HG03460 (cell line): Measurements from ENCODE around the gene PROB1.
"Not testable (repeated sequence)": the region's sequence is repeated elsewhere in the genome, so short reads cannot be mapped to it uniquely, and the experiment has no call there.

Experiments
- ATAC-seq: cut with Tn5 transposase; IDR thresholded peaks from one replicate; pipeline ENCODE4 v1.9.1; 2021; ENCODE audit not compliant: unreplicated experiment

PROB1 gene

DNA sequence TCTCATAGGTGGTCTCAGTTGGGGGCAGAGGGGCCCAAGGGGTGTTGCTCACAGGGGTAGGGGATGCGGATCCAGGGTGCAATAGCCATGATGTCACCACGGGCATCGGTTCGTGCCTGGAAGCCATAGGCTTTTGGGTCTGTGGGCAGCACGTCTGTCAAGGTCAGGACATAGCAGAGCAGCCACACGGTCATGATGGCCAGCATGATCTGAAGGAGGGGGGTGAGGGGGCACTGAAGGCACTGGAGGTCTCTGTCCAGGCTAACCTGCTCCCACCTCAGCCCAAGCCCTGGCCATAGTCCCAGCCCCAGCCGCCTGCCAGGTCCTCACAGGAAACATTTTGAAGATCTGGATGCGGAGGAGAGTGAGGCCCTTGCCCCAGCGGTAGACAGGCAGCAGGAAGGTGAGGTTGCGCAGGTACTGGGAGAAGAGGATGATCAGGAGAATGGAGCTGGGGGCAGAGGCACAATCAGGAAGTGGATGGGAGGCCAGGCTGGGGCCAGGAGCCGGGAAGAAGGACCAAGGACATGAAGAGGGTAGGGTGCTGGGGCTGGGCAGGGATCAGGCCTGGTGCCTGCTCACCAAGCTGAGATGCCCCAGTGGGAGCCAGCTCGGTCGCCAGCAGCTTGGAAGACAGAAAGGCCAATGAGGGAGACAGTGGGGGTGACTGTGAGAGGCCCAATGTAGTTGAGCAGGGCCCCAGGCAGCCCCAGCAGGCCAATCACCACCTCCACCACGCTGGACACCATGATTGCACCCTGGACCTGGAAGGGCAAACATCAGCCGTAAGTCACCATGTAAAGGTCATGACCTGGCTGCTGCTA is 15.1 kb downstream of the PROB1 start:
- ATAC-seq = no peak

DNA sequence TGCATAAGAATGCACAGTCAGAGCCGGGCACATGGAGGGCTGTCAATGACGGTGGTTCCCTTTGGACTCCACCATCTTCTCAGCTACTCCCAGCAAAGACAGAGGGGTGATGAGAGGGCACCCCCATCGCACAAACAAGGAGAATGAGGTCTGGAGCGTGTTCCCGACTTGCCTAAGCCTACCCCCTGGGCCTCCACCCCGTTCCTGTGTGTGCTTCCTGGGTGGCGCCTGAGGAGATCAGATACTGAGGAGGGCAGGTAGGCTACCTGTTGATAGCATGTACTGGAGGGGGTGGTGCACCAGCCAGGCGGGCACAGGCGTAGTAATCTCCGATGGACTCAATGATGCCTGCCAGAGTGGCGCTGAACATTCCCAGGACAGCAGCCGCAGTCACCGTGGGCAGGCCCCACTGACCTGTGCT is 16.0 kb downstream of the PROB1 start:
- no peak for ATAC-seq

DNA sequence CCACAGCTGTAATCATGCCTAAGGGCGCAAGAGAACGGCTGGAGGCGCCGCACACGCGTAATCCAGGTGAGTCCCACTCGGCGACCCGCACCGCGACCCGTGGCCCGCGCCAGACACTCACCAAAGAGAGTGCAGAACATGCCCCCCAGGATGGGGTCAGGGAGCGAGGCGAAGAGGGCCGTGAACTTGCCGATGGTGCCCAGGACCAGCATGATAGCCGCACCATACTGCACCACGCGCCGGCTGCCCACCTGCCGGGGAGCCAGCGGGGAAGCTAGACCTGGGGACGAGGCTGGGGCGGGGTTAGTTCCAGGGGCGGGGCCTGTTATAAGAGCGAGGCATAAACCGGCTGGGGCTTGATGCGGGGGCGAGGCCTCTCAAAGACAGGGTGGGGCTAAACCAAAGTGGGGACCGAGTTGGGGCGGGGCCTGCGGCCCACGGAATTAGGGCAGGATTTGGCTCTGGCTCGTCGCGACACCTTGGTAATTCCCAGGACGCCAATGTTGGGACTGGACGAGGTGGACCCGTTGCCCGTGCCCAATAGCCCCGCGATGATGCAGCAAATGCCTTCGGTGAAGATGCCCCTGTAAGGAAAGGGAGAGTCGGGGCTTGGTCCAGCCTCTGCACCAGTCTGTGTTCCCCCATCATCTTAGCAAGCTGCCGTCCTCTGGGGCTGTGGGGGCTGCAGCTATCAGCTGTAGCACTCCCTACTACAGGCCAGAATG is 16.6 kb downstream of the PROB1 start:
- ATAC-seq = no peak

DNA sequence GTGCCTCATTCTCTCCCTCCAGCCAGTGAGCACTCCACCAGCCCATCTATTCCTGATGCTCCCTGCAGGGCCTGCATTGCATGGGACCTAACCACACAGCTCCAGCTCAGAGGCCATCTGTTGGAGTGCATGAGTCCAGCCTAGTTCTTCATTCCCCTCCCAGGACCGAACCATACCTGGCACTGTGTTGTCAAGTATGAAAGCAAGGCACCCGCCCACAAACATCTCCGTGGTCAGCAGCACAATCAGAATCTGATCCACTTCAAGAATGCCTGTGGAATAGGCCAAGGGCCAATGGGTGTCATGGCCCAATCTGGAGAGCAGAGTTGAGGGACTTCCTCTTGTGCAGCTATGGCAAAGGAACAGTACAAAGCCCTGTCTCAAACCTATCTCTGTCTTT is 17.7 kb downstream of the PROB1 start:
- ATAC-seq = no peak

GRCh38 chr5:139376364-139376763 is 18.5 kb downstream of the PROB1 start:
- ATAC-seq = no peak

DNA sequence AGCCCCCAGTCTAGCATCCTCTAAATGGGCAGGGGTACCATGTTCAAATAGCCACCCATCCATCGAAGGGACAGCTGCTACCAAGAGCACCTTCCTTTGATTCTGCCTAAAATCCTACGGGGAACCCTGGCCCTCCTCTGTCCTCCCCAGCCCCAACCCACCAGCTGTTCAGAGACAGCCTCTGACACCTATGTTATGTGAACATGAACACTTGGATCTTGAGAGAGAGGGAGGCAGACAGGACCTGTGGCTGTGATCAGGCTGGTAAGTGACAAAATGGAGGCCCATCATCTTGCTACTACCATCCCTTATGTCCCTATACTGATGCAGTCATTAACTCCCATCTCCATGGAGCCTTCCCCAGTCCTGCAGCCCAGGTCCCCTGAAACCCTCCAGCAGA is 20.0 kb downstream of the PROB1 start:
- ATAC-seq = no peak

GRCh38 chr5:139371482-139372435 is 23.1 kb downstream of the PROB1 start:
- no peak for ATAC-seq

DNA sequence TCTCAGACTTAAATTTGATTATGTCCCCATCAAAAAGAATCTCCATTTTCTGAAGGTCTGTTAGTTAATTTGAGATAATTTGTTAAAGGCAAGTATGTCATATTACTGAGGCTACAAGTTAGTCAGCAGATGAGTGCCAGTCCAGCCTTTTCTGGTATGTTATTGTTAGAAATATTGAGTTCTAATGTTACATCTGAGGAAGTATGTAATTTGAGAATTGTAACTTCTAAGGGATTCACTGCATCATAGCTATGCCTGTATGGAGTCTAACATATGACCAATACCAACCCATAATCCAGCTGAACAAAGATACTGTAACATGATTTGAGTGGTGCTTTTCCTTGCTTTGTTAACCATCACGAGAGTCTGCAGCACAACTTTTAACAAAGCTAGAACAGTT is 25.7 kb downstream of the PROB1 start:
- ATAC-seq = no peak

GRCh38 chr5:139368613-139369012 is 26.3 kb downstream of the PROB1 start:
- no peak for ATAC-seq

GRCh38 chr5:139364466-139364865 is 30.4 kb downstream of the PROB1 start:
- ATAC-seq = no peak

DNA sequence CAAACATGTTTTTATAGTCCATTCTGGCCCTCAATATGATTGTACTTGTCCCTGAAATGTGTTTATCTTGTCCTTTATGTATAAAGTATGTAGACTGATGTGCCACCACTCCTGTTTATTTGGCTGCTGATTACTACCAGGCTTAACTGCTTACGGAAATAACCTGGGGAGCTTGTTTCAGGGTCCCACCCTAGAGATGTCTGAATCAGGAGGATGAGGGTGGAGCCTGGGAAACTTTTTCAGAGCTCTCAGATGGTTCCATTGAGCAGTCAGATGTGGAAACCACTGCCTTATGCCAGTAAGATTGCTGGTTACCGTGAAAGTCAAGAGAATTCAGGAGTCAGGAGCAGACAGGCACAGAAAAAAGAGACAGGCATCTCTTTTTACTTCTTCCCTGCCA is 31.0 kb downstream of the PROB1 start:
- ATAC-seq = no peak

DNA sequence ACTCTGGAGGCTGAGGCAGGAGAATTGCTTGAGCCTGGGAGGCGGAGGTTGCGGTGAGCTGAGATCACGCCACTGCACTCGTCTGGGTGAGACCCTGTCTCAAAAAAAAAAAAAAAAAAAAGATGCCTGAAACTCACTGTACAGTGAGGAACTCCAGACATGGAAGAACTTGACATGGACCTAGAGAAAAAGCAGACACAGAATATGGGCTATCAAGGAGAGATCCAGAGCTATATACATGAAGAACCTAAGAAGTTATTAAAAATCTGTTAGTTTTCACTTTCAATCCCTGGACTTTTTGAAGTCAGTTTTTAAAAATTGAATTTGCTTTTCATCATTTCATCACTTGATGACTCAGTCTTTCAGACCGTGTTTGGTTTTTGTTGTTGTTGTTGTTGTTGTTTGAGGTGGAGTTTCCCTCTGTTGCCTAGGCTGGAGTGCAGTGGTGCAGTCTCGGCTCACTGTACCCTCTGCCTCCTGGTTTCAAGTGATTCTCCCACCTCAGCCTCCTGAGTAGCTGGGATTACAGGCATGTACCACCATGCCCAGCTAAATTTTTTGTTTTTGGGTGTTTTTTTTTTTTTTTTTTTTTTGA is 33.0 kb downstream of the PROB1 start:
- no peak for ATAC-seq

DNA sequence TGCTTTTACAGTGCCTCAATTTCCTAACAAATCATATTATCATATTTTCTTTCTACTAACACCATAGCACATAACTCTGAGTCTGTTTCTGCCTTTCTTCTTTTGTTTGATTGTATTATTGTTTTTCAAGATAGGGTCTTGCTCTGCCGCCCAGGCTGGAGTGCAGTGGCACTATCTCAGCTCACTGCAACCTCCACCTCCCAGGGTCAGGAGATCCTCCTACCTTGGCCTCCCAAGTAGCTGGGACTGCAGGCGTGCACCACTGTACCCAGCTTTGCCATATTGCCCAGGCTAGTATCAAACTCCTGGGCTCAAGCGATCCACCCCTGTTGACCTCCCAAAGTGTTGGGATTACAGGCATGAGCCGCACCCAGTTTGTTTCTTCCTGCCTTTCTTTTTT is 34.5 kb downstream of the PROB1 start:
- no peak for ATAC-seq

GRCh38 chr5:139358064-139358463 is 36.8 kb downstream of the PROB1 start:
- no peak for ATAC-seq

DNA sequence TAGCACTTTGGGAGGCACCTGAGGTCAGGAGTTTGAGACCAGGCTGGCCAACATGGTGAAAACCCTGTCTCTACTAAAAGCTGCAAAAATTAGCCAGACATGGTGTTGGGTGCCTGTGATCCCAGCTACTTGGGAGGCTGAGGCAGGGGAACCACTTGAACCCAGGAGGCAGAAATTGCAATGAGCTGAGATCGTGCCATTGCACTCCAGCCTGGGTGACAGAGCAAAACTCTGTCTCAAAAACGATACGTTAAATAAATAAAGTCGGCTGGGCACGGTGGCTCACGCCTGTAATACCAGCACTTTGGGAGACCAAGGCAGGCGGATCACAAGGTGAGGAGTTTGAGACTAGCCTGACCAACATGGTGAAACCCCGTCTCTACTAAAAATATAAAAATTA is 39.0 kb downstream of the PROB1 start:
- ATAC-seq = not testable (repeated sequence)

DNA sequence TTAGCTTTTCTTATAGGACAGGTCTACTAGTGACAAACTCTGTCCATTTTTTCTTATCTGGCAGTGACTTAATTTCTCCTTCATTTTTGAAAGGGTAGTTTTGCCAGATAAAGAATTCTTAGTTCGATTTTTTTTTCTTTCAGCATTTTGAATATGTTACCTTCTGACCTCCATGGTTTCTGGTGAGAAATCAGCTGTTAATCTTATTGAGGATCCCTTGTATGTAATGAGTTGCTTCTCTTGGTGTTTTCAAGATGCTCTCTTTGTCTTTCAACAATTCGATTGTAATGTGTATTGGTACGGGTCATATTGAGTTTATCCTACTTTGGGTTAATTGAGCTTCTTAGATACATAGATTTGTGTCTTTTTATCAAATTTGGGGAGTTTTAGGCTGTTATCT is 40.7 kb downstream of the PROB1 start:
- no peak for ATAC-seq

DNA sequence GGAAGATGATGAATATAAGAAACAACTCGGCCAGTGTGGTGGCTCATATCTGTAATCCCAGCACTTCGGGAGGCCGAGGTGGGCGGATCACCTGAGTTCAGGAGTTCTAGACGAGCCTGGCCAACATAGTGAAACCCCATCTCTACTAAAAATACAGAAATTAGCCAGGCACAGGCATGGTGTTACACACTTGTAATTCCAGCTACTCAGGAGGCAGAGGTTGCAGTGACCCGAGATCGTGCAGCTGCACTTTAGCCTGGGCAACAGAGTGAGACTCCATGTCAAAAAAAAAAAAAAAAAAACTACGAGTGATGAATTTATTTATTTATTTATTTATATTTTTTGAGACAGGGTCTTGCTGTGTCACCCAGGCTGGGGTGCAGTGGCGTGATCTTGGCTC is 47.0 kb downstream of the PROB1 start:
- ATAC-seq = not testable (repeated sequence)

DNA sequence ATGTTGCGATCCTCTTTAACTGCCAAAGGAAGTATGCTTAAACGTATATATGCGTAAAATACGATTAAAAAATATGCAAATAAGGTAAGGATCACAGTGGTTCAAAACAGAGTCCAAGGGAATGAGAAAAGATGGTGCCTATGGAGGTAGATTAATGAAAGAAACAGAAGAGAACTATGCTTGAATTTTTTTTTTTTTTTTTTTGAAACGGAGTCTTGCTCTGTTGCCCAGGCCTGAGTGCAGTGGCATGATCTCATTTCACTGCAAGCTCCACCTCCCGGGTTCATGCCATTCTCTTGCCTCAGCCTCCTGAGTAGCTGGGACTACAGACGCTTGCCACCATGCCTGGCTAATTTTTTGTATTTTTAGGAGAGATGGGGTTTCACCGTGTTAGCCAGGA is 49.5 kb downstream of the PROB1 start:
- not testable (repeated sequence) for ATAC-seq

DNA sequence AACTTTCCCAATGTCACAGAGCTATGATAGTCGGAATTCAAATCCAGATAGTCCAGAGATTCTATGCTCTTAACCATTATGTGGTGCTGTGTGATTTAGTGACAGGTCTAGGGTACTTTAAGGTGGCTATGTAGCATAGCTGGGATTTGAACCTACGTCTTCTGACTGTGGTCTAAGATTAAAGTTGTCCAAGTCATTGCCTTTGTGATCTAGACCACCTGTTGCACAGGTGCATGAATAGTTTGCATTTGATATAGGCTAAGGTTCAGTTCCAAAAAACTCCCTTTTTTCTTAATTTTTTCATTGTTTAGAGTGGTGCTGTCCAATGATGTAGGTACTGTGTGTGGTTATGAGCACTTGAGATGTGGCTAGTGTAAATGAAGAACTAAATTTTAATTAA is 50.7 kb downstream of the PROB1 start:
- ATAC-seq = no peak

DNA sequence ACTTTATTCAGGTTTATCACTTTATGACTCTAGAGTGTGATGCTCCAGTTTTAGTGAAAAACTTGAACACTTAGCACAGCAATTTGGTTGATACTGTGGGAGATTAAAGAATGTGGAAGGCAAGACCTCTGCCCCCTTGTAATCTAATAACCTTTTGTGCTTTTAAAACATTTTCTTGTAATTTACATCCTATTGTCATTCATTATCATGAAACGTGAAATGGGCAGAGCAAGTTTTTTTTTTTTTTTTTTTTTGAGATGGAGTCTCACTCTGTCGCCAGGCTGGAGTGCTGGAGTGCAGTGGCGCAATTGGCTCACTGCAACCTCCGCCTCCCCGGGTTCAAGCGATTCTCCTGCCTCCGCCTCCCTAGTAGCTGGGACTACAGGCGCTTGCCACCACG is 51.4 kb downstream of the PROB1 start:
- ATAC-seq = no peak

DNA sequence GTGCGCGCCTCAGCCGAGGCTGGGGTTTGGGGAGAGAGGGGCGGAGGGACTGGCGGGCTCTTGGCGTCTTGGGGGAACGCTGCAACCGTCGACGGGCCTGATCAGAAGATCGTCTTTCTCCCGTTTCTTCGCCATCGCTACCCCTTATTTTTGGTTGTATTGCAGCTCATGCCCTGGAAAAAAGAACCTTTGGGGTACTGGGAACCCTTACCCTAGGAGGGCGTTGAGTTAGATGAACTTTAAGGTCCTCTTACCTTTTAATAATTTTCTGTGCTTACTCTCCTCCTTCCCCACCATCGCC is 52.5 kb downstream of the PROB1 start:
- peak; percentile 46 for ATAC-seq
